Suppressor macrophage treated with lipopolysaccharide for 1 hour (primary cell): Measurements from ENCODE around the gene PDE5A.
"Not testable (repeated sequence)": the region's sequence is repeated elsewhere in the genome, so short reads cannot be mapped to it uniquely, and the experiment has no call there.

Experiments
- DNase-seq, 3 donors: peaks; one replicate each; pipeline ENCODE4 v3.0.0-alpha.2; 2020 to 2022

PDE5A gene

GRCh38 chr4:119643306-119644042, 14.9 kb upstream of the PDE5A start:
- DNase-seq, result no peak

DNA sequence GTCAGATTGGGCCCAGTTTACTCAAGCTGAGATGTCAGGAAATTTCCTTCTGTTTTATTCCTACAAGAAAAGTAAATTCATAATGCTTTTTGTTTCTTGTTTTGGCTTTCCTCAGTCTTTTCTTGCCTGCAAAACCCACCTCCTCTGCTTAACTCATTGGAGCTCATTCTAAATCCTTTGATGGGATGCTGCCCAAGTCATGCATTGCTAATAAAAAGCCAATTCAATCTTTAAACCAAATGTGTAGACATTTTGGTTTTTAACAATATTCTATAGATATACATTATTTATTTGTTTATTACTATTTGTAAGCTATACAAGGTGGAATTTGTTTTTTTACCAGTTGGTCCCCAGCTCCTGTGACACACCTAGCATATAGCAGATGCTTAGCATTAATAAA, 13.2 kb upstream of the PDE5A start:
- no peak for DNase-seq

DNA sequence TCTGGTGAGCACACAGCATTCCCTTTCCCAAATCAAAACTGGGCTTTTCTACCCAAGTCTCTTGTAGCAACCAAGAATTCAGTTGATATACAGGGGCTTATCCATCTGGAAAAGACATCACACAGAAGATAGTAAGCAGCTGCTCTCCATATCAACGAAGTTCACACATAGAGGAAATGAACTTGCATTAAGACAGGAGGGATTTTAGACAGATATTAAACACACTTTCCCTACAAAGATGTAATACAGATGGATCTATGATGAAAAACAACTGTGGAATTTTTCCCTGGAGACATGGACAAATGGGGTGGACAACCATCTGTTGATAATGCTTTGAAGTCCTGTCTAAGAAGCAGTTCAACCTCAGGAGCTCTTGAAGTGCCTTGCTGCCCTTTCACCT, 9.8 kb upstream of the PDE5A start:
- no peak for DNase-seq

GRCh38 chr4:119636851-119637250, 8.2 kb upstream of the PDE5A start:
- DNase-seq, result not testable (repeated sequence)

DNA sequence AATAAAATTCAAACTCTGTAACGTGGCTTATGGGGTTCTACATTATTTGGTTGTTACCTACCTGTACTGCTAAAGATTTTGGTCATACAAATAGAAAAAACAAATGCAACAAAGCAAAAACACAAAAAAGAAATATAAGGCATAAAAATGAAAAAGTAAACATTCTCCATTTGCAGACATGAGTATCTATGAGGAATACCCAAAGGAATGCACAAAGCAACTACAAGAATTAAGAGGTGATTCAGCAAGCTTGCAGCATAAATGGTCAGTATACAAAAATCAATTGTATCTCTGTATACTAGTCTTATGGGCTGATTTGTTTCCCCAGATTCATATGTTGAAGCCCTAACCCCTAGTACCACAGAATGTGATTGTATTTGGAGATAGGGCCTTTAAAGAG, 3.6 kb upstream of the PDE5A start:
- DNase-seq, result no peak

- no peak for DNase-seq
These were observed 503 bp upstream of the PDE5A start for GRCh38 chr4:119629142-119629471.

- peak; percentile 52 to 85 (median 68) for DNase-seq
These were observed 1.0 kb downstream of the PDE5A start for GRCh38 chr4:119627267-119628255.

DNA sequence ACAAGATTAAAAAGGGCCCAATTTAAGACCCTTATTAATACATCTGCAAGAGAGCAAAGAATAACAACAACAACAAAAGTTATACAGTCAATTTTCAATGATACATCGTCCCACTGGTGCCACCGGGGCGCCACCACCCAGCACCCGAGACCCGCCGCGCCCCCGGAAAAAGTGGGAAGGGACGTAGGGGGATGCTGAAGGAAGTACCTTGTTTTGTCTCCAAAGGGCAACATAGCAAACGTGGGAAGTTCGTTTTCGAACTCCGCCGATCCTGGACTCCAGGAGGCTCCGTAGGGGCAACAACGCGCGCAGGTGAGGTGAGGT, 1.7 kb downstream of the PDE5A start:
- DNase-seq, result no peak

- no peak for DNase-seq
These were observed 2.2 kb downstream of the PDE5A start for GRCh38 chr4:119626420-119626819.

GRCh38 chr4:119625761-119626160, 2.8 kb downstream of the PDE5A start:
- DNase-seq, result no peak

DNA sequence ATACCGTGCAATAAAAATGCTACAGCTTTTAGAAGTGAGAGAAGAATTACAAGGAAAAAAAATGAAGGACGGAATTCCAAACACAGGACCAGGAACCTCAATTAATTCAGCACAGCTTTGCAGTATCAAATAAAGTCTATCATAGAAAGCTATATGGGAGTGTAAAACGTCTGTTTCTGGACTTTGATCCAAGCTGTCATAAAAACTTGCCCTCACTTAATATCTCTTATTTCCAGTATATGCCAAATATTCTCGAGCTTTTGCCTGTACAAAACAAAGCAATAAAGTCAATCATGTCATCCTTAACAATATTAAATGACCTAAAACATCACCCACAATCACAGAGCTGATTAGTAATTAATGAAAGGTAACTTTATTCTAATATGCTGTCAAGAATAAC, 4.2 kb downstream of the PDE5A start:
- DNase-seq, result no peak

GRCh38 chr4:119623025-119623424, 5.6 kb downstream of the PDE5A start:
- DNase-seq, result no peak

DNA sequence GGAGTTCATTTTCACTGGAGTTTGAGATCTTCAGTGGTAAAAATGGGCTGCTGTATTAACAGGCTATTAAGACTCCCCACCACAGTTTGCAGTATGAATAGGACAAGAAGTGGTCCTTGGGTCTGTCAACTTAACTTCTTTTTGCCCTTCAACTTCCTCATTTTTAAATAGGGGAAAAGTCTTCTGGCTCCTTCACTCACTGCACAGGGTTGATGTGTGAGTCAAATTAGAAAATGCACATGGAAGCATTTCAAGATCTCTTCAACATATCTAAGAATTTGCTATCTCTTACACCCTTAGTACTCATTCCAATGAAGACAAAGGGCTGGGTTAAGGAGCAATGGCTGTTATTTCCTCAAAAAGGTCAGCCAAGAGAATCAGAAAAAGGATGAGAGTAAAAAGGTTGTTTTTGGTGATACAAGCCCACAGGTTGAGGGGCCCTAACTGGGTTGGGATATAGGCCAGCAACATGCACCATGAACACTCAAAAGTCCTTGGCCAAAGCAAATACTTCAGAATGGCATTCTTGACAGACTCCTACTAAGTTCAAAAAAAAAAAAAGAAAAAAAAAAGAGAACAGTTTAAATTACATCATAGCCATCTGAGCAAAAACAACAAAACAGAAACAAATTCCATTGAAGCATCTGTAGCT, 13.4 kb downstream of the PDE5A start:
- peak in 1 of 3 donors; percentile 3 for DNase-seq

- no peak for DNase-seq
These were observed 24.3 kb downstream of the PDE5A start for GRCh38 chr4:119604266-119604665.

GRCh38 chr4:119602366-119602765, 26.2 kb downstream of the PDE5A start:
- DNase-seq, result no peak

DNA sequence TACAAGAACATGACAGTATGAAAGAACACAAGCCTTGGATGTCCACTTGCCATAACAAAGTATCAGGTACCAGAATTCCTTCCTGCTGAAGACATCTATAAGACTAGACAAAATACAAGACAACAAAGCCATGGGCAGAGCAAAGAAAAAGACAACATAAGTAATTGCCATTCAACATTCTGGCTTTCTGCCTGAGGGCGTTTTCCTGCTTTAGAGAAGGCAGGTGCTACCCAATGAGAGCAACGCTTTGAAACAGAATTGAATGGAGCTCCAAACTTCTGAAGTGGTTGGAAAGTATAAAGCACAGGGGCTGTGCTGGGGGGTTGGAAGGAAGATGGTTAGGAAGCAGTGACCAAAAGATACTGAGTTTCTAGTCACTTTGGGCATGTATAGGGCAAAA, 30.1 kb downstream of the PDE5A start:
- no peak for DNase-seq

- DNase-seq, result no peak
These were observed 31.2 kb downstream of the PDE5A start for GRCh38 chr4:119597377-119597776.

GRCh38 chr4:119593698-119594097, 34.9 kb downstream of the PDE5A start:
- DNase-seq, result no peak

GRCh38 chr4:119592830-119593229, 35.8 kb downstream of the PDE5A start:
- no peak for DNase-seq

GRCh38 chr4:119589165-119589564, 39.4 kb downstream of the PDE5A start:
- no peak for DNase-seq

DNA sequence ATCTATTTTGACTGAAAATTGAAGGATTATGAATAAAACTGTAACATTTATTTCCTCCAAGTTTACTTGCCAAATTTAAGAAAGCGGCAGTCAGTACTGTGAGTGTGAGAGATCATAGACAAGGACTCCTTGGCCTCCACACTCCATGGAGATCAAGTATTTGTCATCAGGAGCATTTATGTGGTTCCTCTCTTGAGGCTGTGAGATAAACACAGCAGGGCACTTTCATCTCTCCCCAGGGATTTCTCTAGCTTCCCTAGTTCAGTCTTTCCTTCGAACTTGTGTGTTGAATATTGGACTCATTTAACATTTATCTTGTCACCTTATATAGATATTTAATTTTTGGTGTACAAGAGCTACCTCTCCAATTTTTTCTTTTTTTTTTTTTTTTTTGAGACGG, 40.8 kb downstream of the PDE5A start:
- DNase-seq, result no peak

DNA sequence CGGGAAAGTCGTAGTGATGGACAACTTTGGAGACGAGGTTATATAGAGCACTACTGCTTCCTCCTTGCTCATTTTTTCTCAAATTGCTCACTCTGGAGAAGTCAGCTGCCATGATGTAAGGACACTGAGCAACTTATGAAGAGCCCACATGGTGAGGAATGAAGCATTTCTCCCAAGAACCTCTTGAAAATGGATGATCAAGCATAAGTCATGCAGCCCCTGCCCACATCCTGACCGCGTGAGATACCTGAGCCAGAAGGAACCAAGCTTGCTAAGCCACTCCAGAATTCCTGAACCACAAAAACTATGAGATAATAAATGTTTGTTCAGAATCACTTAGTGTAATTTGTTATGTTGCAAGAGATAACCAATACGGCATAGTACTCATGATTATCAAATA, 42.8 kb downstream of the PDE5A start:
- DNase-seq, result no peak

DNA sequence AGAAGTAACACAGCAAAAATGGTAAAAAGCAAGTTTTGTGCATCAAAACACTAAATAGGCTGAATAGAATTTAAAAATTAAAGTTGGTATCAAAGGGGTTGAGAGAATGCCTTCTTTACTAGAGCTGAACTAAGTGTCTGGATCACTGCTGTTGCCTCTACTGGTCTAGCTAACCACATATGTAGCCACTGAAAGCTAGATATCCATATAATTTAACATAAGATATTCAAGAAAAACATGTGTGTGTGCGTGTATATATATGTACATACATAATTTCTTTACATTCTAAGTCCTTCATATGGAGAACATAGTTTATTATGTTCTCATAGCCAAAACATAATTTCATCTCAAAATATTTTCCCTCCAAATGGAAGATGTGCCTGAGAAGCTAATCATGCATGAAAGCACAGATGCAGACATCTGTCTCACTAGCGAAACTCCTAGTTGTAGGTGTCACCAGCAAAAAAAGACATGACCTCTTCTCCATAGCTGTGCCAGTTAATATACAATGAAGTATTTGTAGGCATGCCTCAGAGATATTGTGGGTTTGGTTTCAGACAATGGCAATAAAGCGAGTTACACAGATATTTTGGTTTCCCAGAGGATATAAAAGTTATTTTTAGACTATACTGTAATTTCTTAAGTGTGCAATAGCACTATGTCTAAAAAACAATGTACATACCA, 47.3 kb downstream of the PDE5A start:
- DNase-seq, result no peak
